Adrenal gland (tissue), 12 donors: Measurements from ENCODE around the gene OVOL2. TPM values are rescaled to one million over a fixed set of nuclear protein-coding genes. Genes with fewer than 3 reads are reported as not detected.
"Not testable (repeated sequence)": the region's sequence is repeated elsewhere in the genome, so short reads cannot be mapped to it uniquely, and the experiment has no call there.

Experiments
- DNase-seq, 7 donors: peaks; one replicate each; pipeline ENCODE4 v3.0.0-alpha.2; 2019 to 2020
- H3K27ac ChIP-seq, 5 donors: fragments of 200-600 bp; sonication (generic) in 4 of 5; 1 replicate in 3 of 5; 2 replicates in 2 of 5; pipeline versions ENCODE4 v1.5.1 to v1.8.0; 2016 to 2020; ENCODE audit warnings: mild to moderate bottlenecking in 1 of 5
- H3K27me3 ChIP-seq: fragments of 200-600 bp; 2 replicates; pipeline ENCODE4 v1.8.0; 2021
- H3K36me3 ChIP-seq, 2 donors: fragments of 200-600 bp; replicated peaks in 1 of 2; 1 replicate in 1 of 2; 2 replicates in 1 of 2; pipeline versions ENCODE4 v1.5.1 to v1.8.0; 2018 to 2022
- H3K4me1 ChIP-seq, 2 donors: fragments of 200-600 bp; replicated peaks in 1 of 2; 1 replicate in 1 of 2; 2 replicates in 1 of 2; pipeline versions ENCODE4 v1.5.1 to v1.8.0; 2018 to 2021
- H3K4me3 ChIP-seq, 4 donors: fragments of 200-600 bp; sonication (generic) in 3 of 4; one replicate each; pipeline ENCODE4 v1.5.1; 2016 to 2018
- H3K9me3 ChIP-seq, 3 donors: fragments of 200-600 bp; sonication (generic) in 1 of 3; replicated peaks in 1 of 3; 1 replicate in 2 of 3; 2 replicates in 1 of 3; pipeline versions ENCODE4 v1.5.1 to v1.8.0; 2016 to 2021
- POLR2A ChIP-seq, 2 donors: fragments of 450-650 bp; IDR thresholded peaks; one replicate each; pipeline ENCODE4 v1.6.1; 2017; ENCODE audit warnings: antibody characterized with exemption in 2 of 2, mild to moderate bottlenecking in 2 of 2, moderate library complexity in 1 of 2
- WGBS, 4 donors: extraction: QIAGEN DNeasy Blood & Tissue Kit in 2 of 4; methylation state at CpG; one replicate each; pipeline versions ENCODE4 v1.1.5 to v1.1.7; 2013 to 2017; 5-methylcytosine and 5-hydroxymethylcytosine counted together
- intact Hi-C, 2 donors: fragments of 100-400 bp; cut with DNase I; formaldehyde crosslinking; loops; one replicate each; pipeline versions ENCODE4 v1.14.1 to v1.15.0; 2022 to 2023
- polyA plus RNA-seq, 3 donors: library from polyadenylated mRNA; stranded (reverse); fragments of 200-250 nt in 2 of 3; fragments of 350-450 nt in 1 of 3; fragmentation: Illumina TruSeq in 1 of 3; extraction: RNeasy Lipid Tissue Mini Kit (QIAGEN cat#74804) in 1 of 3; gene quantifications; one replicate each; pipeline ENCODE4 v1.2.3, GENCODE V29; 2013 to 2014
- total RNA-seq, 9 donors: library from RNA; depleted of rRNA in 4 of 9; stranded (reverse); fragments of >200 nt in 4 of 9; fragments of 120-200 nt in 1 of 9; fragmentation: NEBNext Ultra II Directional in 1 of 9; extraction: Animal tissue kit (Norgen Biotek cat#: 25700) in 1 of 9; gene quantifications; one replicate each; pipeline versions ENCODE4 v1.1.0 to v1.2.4, GENCODE V29; 2013 to 2023
- TF ChIP-seq, protein P1 (sequence below), 6 experiments: fragments of 450-650 bp in 4 of 6; fragments of 200-600 bp in 2 of 6; sonication (generic) in 1 of 6; IDR thresholded peaks; 1 replicate in 5 of 6; 2 replicates in 1 of 6; pipeline versions ENCODE4 v1.5.1 to v1.8.0; 2016 to 2021; ENCODE audit warnings: antibody characterized with exemption in 6 of 6, mild to moderate bottlenecking in 2 of 6, moderate library complexity in 1 of 6
- donor health status: healthy with polysubstance abuse.
- donor health status: Bipolar disorder and iron deficiency.
- donor health status: DM: yes; HTN: yes; CAD: no.
- donor health status: DM: no; HTN: no; CAD: no.
- donor health status: DM: no; HTN: no; CAD: no.
- donor health status: DM: yes; HTN: yes; CAD: no.

The OVOL2 gene
- total and polyA plus RNA-seq, 12 donors = not detected

GRCh38 chr20:18031050-18031449 lies 26.7 kb downstream of the OVOL2 start:
- H3K27ac ChIP-seq = no peak overlapping the region
- TF ChIP-seq, protein P1, sequence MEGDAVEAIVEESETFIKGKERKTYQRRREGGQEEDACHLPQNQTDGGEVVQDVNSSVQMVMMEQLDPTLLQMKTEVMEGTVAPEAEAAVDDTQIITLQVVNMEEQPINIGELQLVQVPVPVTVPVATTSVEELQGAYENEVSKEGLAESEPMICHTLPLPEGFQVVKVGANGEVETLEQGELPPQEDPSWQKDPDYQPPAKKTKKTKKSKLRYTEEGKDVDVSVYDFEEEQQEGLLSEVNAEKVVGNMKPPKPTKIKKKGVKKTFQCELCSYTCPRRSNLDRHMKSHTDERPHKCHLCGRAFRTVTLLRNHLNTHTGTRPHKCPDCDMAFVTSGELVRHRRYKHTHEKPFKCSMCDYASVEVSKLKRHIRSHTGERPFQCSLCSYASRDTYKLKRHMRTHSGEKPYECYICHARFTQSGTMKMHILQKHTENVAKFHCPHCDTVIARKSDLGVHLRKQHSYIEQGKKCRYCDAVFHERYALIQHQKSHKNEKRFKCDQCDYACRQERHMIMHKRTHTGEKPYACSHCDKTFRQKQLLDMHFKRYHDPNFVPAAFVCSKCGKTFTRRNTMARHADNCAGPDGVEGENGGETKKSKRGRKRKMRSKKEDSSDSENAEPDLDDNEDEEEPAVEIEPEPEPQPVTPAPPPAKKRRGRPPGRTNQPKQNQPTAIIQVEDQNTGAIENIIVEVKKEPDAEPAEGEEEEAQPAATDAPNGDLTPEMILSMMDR (IDR thresholded peaks at IDR 0.05) = no peak
- no peak for TF ChIP-seq POLR2A (IDR thresholded peaks at IDR 0.05)
- no peak for DNase-seq
- H3K27me3 ChIP-seq = no peaks in the 10 kb centered on the region
- H3K4me1 ChIP-seq = no peaks in the 10 kb centered on the region
- H3K4me3 ChIP-seq = no peak overlapping the region
- H3K9me3 ChIP-seq = no peaks in the 10 kb centered on the region
- H3K36me3 ChIP-seq = no peaks in the 10 kb centered on the region
- intact Hi-C loops = no loop called here
- WGBS, 4 donors = 78 to 82% (median 79%) methylated on average over 11 to 15 of the region's 15 CpGs

DNA sequence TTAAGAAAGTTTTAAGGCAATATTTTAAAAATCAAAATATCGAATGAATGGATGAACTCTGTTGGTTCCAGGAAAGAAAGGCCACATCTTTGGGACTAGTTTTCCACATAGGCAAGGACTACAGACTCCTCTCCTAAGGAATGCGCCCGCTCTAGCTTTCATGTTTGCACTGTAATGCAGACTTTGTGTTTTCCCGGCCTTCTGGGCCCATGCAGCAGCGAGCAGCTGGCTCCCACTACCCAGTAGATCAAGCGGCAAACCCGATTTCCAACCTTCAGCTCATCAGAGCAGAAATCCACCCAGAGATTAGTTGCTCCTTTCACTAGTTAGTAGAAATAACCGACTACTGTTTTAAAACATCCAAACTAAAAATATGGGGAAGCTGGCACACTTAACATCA lies 27.7 kb downstream of the OVOL2 start:
- TF ChIP-seq, protein P1 (IDR thresholded peaks at IDR 0.05) = no peak
- TF ChIP-seq POLR2A (IDR thresholded peaks at IDR 0.05) = no peak
- DNase-seq = no peak
- intact Hi-C loops = no loop called here
- no peak overlapping the region for H3K27ac ChIP-seq
- H3K9me3 ChIP-seq = no peaks in the 10 kb centered on the region
- no peaks in the 10 kb centered on the region for H3K36me3 ChIP-seq
- no peaks in the 10 kb centered on the region for H3K27me3 ChIP-seq
- H3K4me1 ChIP-seq = no peaks in the 10 kb centered on the region
- H3K4me3 ChIP-seq = no peak overlapping the region
- 80 to 92% (median 84%) methylated on average over 8 of the region's 8 CpGs for WGBS, 4 donors

GRCh38 chr20:18027011-18027410 lies 30.7 kb downstream of the OVOL2 start:
- H3K4me3 ChIP-seq, H3K36me3 ChIP-seq, H3K9me3 ChIP-seq, H3K27me3 ChIP-seq, intact Hi-C loops, DNase-seq, H3K4me1 ChIP-seq, H3K27ac ChIP-seq: not testable (repeated sequence)
- WGBS, 4 donors = 81 to 89% (median 85%) methylated on average over 7 of the region's 7 CpGs

DNA sequence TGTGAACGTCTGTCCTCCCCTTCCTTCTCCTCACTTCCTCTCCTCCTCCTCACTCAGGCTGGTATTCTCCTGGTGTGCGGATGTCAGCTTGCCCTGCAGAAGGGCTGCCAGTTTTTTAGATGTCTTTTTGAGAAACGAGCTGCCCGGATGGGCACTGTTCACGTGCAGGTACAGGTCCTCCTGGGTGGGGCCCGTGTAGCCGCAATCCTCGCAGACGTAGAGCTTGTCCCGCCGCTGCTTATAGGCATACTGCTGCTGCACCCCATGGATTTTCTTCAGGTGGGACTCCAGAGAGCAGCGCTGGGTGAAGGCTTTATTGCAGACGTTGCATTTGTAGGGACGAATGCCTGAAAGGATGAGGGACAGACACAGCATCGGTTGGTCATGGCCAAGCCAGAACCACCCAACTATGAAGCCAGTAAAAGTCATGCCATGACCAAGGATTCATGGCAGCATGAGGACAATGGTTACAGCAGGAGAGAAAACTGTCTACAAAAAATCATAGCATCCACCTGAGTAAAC lies 33.0 kb downstream of the OVOL2 start:
- Histone ChIP-seq H3K4me1 (no peaks in the 10 kb centered on the region), H3K4me3 (no peak overlapping the region), H3K36me3 (no peaks in the 10 kb centered on the region), H3K9me3 (no peaks in the 10 kb centered on the region), H3K27ac (no peak overlapping the region), H3K27me3 (no peaks in the 10 kb centered on the region)
- intact Hi-C loops = no loop called here
- no peak for TF ChIP-seq POLR2A (IDR thresholded peaks at IDR 0.05)
- TF ChIP-seq, protein P1 (IDR thresholded peaks at IDR 0.05) = no peak
- no peak for DNase-seq
- WGBS, 4 donors = 75 to 84% (median 81%) methylated on average over 15 of the region's 15 CpGs

DNA sequence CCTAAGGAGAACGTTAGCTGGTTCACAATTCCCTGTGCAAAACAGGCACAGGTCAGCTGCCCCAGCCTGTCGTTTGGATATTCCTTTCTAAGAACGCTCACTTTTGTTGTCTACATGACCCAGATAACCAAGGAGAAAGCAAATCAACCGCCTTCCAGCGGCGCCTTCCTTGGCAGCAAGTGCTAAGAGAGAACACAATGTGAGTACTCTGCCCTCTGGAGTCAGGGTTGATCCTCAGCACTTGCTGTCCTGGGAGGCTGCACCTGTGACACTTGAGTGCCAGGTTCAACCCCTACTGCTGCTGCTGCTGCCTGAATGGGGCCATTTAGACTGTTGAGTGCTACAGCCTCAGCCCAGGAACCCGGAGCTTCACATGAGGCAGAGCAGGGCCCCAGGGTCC lies 36.8 kb downstream of the OVOL2 start:
- Histone ChIP-seq H3K4me1 (no peaks in the 10 kb centered on the region), H3K36me3 (no peaks in the 10 kb centered on the region), H3K27me3 (no peaks in the 10 kb centered on the region), H3K4me3 (no peak overlapping the region), H3K27ac (no peak overlapping the region), H3K9me3 (no peaks in the 10 kb centered on the region)
- 76 to 91% (median 88%) methylated on average over 7 of the region's 7 CpGs for WGBS, 4 donors
- intact Hi-C loops = no loop called here
- DNase-seq = no peak
- TF ChIP-seq, protein P1 (IDR thresholded peaks at IDR 0.05) = no peak
- no peak for TF ChIP-seq POLR2A (IDR thresholded peaks at IDR 0.05)
